ENCODE data around the gene TMEM140. TPM values are rescaled to one million over a fixed set of nuclear protein-coding genes. Genes with fewer than 3 reads are reported as not detected.

The TMEM140 gene
- total RNA-seq, 1 donor from 2014 or later: not detected

DNA sequence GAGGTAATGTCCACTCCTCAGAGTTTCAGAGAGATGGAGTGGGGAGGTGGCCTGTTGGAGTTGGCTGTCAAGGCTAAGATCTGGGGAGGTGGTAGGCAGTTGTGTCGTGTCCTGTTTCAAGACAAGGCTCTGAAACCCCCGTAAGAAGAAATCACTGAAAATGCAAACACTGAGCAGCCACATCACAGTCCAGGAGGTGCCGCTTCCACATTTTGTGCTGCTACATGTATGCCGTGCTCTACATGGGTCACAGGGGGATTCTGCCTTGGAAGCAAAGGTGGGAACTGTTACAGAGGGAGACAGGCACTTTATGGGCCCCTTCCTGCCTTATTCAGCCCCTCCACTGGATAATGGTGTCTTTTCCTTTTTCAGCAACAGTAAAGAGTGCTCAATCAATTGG, 51.6 kb downstream of the TMEM140 start:
- H3K4me3 Mint-ChIP-seq (ENCODE audit: unreplicated experiment): no peak overlapping the region
- H3K36me3 Mint-ChIP-seq (ENCODE audit: low read depth, unreplicated experiment): peaks cover 19% of the 10 kb centered on the region
- H3K27ac Mint-ChIP-seq (ENCODE audit: unreplicated experiment): no peak overlapping the region
- peaks cover 9% of the 10 kb centered on the region for H3K4me1 Mint-ChIP-seq (ENCODE audit: unreplicated experiment)
- TF ChIP-seq, protein P1, sequence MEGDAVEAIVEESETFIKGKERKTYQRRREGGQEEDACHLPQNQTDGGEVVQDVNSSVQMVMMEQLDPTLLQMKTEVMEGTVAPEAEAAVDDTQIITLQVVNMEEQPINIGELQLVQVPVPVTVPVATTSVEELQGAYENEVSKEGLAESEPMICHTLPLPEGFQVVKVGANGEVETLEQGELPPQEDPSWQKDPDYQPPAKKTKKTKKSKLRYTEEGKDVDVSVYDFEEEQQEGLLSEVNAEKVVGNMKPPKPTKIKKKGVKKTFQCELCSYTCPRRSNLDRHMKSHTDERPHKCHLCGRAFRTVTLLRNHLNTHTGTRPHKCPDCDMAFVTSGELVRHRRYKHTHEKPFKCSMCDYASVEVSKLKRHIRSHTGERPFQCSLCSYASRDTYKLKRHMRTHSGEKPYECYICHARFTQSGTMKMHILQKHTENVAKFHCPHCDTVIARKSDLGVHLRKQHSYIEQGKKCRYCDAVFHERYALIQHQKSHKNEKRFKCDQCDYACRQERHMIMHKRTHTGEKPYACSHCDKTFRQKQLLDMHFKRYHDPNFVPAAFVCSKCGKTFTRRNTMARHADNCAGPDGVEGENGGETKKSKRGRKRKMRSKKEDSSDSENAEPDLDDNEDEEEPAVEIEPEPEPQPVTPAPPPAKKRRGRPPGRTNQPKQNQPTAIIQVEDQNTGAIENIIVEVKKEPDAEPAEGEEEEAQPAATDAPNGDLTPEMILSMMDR (IDR thresholded peaks at IDR 0.05; ENCODE audit: unreplicated experiment): no peak
- no peaks in the 10 kb centered on the region for H3K27me3 Mint-ChIP-seq (ENCODE audit: unreplicated experiment)
- no peak for DNase-seq (ENCODE audit: low spot score)
- no peaks in the 10 kb centered on the region for H3K9me3 Mint-ChIP-seq (ENCODE audit: unreplicated experiment)

DNA sequence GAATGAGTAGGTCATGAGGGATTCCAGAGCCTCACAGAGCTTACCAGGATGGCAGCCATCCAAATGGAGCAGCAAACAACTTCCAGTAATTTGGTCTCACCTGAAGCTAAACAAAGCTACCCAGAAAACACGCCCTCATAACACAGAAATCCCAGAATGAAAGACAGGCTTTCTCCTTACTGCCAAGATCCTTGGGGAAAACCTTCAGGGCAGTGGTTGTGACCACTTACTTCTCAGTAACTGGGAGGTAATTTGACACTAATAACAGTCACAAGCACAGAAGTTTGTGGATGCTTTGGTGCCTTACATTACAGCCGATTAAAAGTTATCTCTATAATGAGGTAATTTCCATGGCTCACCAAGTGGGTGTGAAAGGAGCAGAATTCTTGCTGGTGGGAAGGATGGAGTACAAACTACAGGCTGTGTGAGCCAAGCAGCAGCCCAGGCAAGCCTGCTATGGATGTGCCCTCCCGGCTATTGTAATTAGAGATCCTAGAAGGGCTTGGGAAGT, 53.0 kb downstream of the TMEM140 start:
- H3K36me3 Mint-ChIP-seq (ENCODE audit: low read depth, unreplicated experiment): peaks cover 19% of the 10 kb centered on the region
- H3K4me1 Mint-ChIP-seq (ENCODE audit: unreplicated experiment): peaks cover 9% of the 10 kb centered on the region
- TF ChIP-seq, protein P1 (IDR thresholded peaks at IDR 0.05; ENCODE audit: unreplicated experiment): no peak
- no peaks in the 10 kb centered on the region for H3K9me3 Mint-ChIP-seq (ENCODE audit: unreplicated experiment)
- H3K4me3 Mint-ChIP-seq (ENCODE audit: unreplicated experiment): no peak overlapping the region
- DNase-seq (ENCODE audit: low spot score): no peak
- peaks cover 3% of the 10 kb centered on the region for H3K27me3 Mint-ChIP-seq (ENCODE audit: unreplicated experiment)
- H3K27ac Mint-ChIP-seq (ENCODE audit: unreplicated experiment): no peak overlapping the region

DNA sequence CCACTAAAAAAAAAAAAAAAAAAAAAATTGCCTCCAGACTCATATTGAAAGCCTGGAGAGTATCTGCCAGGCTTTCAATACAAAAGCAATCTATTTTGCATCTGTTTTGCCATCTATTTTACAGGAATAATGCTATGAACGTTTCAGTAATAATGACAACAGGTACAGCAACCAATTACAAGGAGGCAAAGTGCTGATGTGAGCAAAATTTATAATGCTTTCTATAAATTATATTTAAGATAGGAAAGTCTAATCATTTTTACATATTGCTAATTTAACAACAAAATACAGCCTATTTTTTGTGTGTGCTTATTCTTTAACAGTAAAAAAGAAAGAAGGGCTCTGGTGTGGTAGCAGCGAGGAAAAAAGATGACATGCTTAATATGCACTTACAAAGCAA, 53.5 kb downstream of the TMEM140 start:
- TF ChIP-seq, protein P1 (IDR thresholded peaks at IDR 0.05; ENCODE audit: unreplicated experiment): no peak
- peaks cover 3% of the 10 kb centered on the region for H3K27me3 Mint-ChIP-seq (ENCODE audit: unreplicated experiment)

DNA sequence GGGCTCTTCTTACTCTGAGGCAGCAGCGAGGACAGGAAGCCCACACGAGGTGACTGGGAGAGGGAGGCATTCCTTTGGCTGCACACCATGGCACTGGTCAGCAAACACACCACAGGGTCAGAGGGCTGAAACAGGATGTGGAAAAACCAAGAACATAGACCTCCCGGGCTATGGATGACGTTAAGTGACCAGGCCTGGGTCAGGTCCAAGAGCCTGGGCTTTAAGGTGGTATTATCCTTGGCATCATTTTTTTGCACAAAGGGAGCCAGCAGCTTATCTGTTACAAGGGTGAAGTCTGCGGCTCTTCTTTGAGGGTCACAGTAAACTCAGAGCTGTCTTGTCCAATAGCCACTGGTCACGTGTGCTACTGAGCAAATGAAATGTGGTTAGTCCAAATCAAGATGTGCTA, 56.5 kb downstream of the TMEM140 start:
- peaks cover 12% of the 10 kb centered on the region for H3K36me3 Mint-ChIP-seq (ENCODE audit: low read depth, unreplicated experiment)
- TF ChIP-seq, protein P1 (IDR thresholded peaks at IDR 0.05; ENCODE audit: unreplicated experiment): no peak
- no peak overlapping the region for H3K4me3 Mint-ChIP-seq (ENCODE audit: unreplicated experiment)
- no peak overlapping the region for H3K27ac Mint-ChIP-seq (ENCODE audit: unreplicated experiment)
- H3K9me3 Mint-ChIP-seq (ENCODE audit: unreplicated experiment): no peaks in the 10 kb centered on the region
- H3K27me3 Mint-ChIP-seq (ENCODE audit: unreplicated experiment): peaks cover 3% of the 10 kb centered on the region
- DNase-seq (ENCODE audit: low spot score): no peak
- peaks cover 18% of the 10 kb centered on the region for H3K4me1 Mint-ChIP-seq (ENCODE audit: unreplicated experiment)

More for the DNA sequence above, 53.5 kb downstream of the TMEM140 start:
- DNase-seq (ENCODE audit: low spot score): no peak
- Mint-ChIP-seq H3K4me1 (ENCODE audit: unreplicated experiment) (peaks cover 9% of the 10 kb centered on the region), H3K36me3 (ENCODE audit: low read depth, unreplicated experiment) (peaks cover 19% of the 10 kb centered on the region), H3K4me3 (ENCODE audit: unreplicated experiment) (no peak overlapping the region), H3K9me3 (ENCODE audit: unreplicated experiment) (no peaks in the 10 kb centered on the region), H3K27ac (ENCODE audit: unreplicated experiment) (no peak overlapping the region)

DNA sequence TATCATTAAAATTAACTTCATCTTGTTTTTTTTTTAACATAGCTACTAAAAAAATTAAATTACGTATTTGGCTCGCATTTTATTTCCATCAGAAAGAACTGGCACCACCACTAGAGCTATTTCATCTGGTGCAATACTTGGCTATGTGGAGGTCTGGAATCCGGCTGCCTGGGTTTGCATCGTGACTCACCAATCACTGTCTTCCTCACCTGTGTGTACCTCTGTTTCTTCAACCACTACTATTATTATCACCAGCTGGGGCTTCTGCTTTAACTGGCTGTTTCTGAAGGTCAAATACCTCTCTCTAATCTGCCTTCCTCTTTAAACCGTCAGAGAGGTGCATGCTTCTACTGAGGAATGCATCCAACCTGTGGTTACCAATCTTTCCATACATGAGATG, 57.0 kb downstream of the TMEM140 start:
- Mint-ChIP-seq H3K9me3 (ENCODE audit: unreplicated experiment) (no peaks in the 10 kb centered on the region), H3K27ac (ENCODE audit: unreplicated experiment) (no peak overlapping the region), H3K4me3 (ENCODE audit: unreplicated experiment) (no peak overlapping the region), H3K27me3 (ENCODE audit: unreplicated experiment) (peaks cover 3% of the 10 kb centered on the region), H3K36me3 (ENCODE audit: low read depth, unreplicated experiment) (peaks cover 10% of the 10 kb centered on the region), H3K4me1 (ENCODE audit: unreplicated experiment) (peaks cover 18% of the 10 kb centered on the region)
- TF ChIP-seq, protein P1 (IDR thresholded peaks at IDR 0.05; ENCODE audit: unreplicated experiment): no peak
- no peak for DNase-seq (ENCODE audit: low spot score)

All from endothelial cell (in vitro differentiated cells).